ENCODE data around the gene CA10. TPM values are rescaled to one million over a fixed set of nuclear protein-coding genes. Genes with fewer than 3 reads are reported as not detected.

The CA10 gene
- total RNA-seq, 1 donor from 2014 or later, result 0.20 TPM

- H3K9me3 Mint-ChIP-seq, result peaks cover 11% of the 10 kb centered on the region
- H3K4me1 Mint-ChIP-seq, result peaks cover 5% of the 10 kb centered on the region
- H3K4me3 Mint-ChIP-seq, result no peak overlapping the region
- no peaks in the 10 kb centered on the region for H3K36me3 Mint-ChIP-seq
- no peak for DNase-seq (ENCODE audit: low spot score in 2 of 2, unreplicated experiment in 2 of 2)
- TF ChIP-seq CTCF (IDR thresholded peaks at IDR 0.05; ENCODE audit: unreplicated experiment), result no peak
- no peak overlapping the region for H3K27ac Mint-ChIP-seq
- peaks cover 20% of the 10 kb centered on the region for H3K27me3 Mint-ChIP-seq (ENCODE audit: low read depth)
These were observed 23.3 kb upstream of the CA10 start for GRCh38 chr17:52181782-52182181.

DNA sequence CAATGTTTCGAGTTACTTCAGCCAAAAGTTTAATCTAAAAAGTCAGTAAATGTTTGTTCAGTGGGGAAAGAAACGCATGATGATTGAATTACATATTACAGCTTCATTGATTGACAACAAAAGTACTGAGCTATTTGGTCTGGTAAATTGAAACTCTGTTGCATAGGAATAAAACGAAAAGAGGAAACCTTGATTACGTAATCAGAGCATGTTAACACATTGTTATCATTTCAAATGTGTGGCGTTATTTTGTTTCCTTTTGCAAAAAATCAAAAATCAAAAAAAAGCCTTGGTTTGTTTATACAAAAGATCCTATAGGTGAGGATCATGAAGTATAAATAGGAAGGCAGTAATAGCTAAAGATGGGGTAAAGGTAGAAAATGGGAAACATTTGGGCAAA is 19.5 kb upstream of the CA10 start:
- Mint-ChIP-seq H3K27me3 (ENCODE audit: low read depth) (peaks cover 22% of the 10 kb centered on the region), H3K4me3 (no peak overlapping the region), H3K27ac (no peak overlapping the region), H3K4me1 (peaks cover 5% of the 10 kb centered on the region), H3K9me3 (no peaks in the 10 kb centered on the region), H3K36me3 (no peaks in the 10 kb centered on the region)
- no peak for TF ChIP-seq CTCF (IDR thresholded peaks at IDR 0.05; ENCODE audit: unreplicated experiment)
- DNase-seq (ENCODE audit: low spot score in 2 of 2, unreplicated experiment in 2 of 2), result no peak

GRCh38 chr17:52170963-52171572 is 12.6 kb upstream of the CA10 start:
- Mint-ChIP-seq H3K4me1 (peaks cover 4% of the 10 kb centered on the region), H3K27ac (no peak overlapping the region), H3K4me3 (no peak overlapping the region), H3K9me3 (no peaks in the 10 kb centered on the region), H3K36me3 (no peaks in the 10 kb centered on the region), H3K27me3 (ENCODE audit: low read depth) (peaks cover 30% of the 10 kb centered on the region)
- peak in 1 of 2 experiments; percentile 61 for DNase-seq (ENCODE audit: low spot score in 2 of 2, unreplicated experiment in 2 of 2)
- peak; percentile 71 for TF ChIP-seq CTCF (IDR thresholded peaks at IDR 0.05; ENCODE audit: unreplicated experiment)

- Mint-ChIP-seq H3K4me3 (no peak overlapping the region), H3K27ac (no peak overlapping the region), H3K36me3 (no peaks in the 10 kb centered on the region), H3K27me3 (ENCODE audit: low read depth) (peaks cover 85% of the 10 kb centered on the region), H3K4me1 (peaks cover 12% of the 10 kb centered on the region), H3K9me3 (peaks cover 5% of the 10 kb centered on the region)
- no peak for DNase-seq (ENCODE audit: low spot score in 2 of 2, unreplicated experiment in 2 of 2)
- no peak for TF ChIP-seq CTCF (IDR thresholded peaks at IDR 0.05; ENCODE audit: unreplicated experiment)
These were observed 1.6 kb upstream of the CA10 start for GRCh38 chr17:52160136-52160567.

DNA sequence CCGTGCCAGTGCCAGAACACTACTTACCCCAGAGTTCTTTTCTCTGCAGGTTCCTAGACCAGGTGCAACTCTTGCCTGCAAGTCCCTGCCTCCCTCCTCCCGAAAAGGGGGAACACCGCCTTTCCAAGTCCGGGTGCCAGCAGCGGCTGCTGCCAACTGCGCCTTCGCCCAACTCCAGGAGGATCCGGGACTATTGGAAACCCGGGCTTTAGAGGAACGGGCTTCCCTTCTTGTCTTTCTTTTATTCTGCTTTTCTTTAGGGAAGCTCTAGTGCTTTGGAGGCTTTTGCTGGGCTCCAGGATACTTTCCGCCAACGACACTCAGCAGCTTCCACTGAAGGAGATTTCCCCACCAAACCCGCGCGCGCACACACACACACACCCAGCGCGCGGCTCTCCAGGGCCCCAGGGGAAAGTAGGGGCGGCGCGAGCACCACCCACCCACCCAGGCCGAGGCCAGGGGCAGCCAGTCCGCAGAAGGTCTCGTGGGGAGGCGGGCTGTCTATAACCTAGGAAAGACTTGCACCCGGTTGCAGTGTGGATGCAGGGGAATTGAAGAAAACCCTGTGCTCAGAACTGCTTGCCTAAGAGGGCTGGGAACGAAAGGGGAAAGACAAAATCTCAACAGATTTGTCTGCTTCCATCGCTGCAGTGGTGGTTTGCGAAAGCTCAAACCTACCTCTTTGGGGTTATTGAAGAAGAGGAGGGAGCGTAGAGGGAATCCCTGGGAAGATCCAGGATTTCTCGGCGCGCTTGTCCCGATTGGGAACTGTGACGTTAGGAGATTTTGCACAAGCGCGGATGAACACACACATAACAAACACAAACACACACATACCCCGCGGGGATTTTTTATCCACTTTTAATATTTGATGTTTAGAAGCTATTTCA is 977 bp upstream of the CA10 start:
- DNase-seq (ENCODE audit: low spot score in 2 of 2, unreplicated experiment in 2 of 2), result no peak
- no peak for TF ChIP-seq CTCF (IDR thresholded peaks at IDR 0.05; ENCODE audit: unreplicated experiment)
- Mint-ChIP-seq H3K27ac (no peak overlapping the region), H3K27me3 (ENCODE audit: low read depth) (peaks cover 88% of the 10 kb centered on the region), H3K4me1 (peaks cover 12% of the 10 kb centered on the region), H3K9me3 (peaks cover 5% of the 10 kb centered on the region), H3K36me3 (no peaks in the 10 kb centered on the region), H3K4me3 (peak overlapping the region; percentile 50)

All from mesothelial cell of epicardium (in vitro differentiated cells).